CD4-positive, alpha-beta memory T cell (primary cell): ENCODE data around the gene RNF169. TPM values are rescaled to one million over a fixed set of nuclear protein-coding genes. Genes with fewer than 3 reads are reported as not detected.
A peak's percentile ranks its signal among the peaks of the same experiment; 100 is the strongest.

Experiments used
- CTCF ChIA-PET: fragments of 350-600 bp; sonication (Branson Sonifier 250); formaldehyde crosslinking; loops from one replicate; lab custom pipeline; 2021; ENCODE audit warnings: inconsistent platforms; ENCODE audit not compliant: partially characterized antibody; lab: Charles Lee
- POLR2A ChIA-PET: fragments of 350-600 bp; sonication (Branson Sonifier 250); formaldehyde crosslinking; loops from one replicate; lab custom pipeline; 2021; ENCODE audit not compliant: partially characterized antibody; lab: Charles Lee
- DNase-seq, 5 donors: peaks; one replicate each; pipeline versions ENCODE4 v3.0.0 to v3.0.0-alpha.2; 2020 to 2022; ENCODE audit warnings: mixed read lengths in 1 of 5
- H3K27ac ChIP-seq: one replicate; pipeline ENCODE4 v1.7.0; 2013; ENCODE audit warnings: low read depth, low read length
- H3K27me3 ChIP-seq: 2 replicates; pipeline ENCODE4 v1.7.0; 2013; ENCODE audit warnings: mild to moderate bottlenecking, low read length, moderate library complexity; ENCODE audit not compliant: insufficient read depth
- H3K36me3 ChIP-seq: 2 replicates; pipeline ENCODE4 v1.7.0; 2013; ENCODE audit warnings: mild to moderate bottlenecking, low read length, moderate library complexity; ENCODE audit not compliant: insufficient read depth
- H3K4me1 ChIP-seq: 2 replicates; pipeline ENCODE4 v1.7.0; 2013; ENCODE audit warnings: mild to moderate bottlenecking, low read length, moderate library complexity; ENCODE audit not compliant: insufficient read depth
- H3K4me3 ChIP-seq, 2 donors: one replicate each; pipeline ENCODE4 v1.7.0; 2013; ENCODE audit warnings: low read length in 2 of 2, mild to moderate bottlenecking in 1 of 2
- H3K9me3 ChIP-seq, 2 donors: one replicate each; pipeline ENCODE4 v1.7.0; 2013; ENCODE audit warnings: low read length in 2 of 2, control low read depth in 1 of 2; ENCODE audit not compliant: control insufficient read depth in 1 of 2
- H3K27ac Mint-ChIP-seq, 7 donors: one replicate each; pipeline ENCODE4 v1.8.0; 2020 to 2021; ENCODE audit warnings: mixed read lengths in 7 of 7, mild to moderate bottlenecking in 6 of 7, inconsistent platforms in 3 of 7, moderate library complexity in 3 of 7
- H3K27me3 Mint-ChIP-seq, 2 donors: one replicate each; pipeline ENCODE4 v1.8.0; 2020 to 2021; ENCODE audit warnings: mixed read lengths in 2 of 2
- H3K36me3 Mint-ChIP-seq, 2 donors: one replicate each; pipeline ENCODE4 v1.8.0; 2020 to 2021; ENCODE audit warnings: mixed read lengths in 2 of 2, inconsistent platforms in 1 of 2, mild to moderate bottlenecking in 1 of 2
- H3K4me1 Mint-ChIP-seq, 4 donors: one replicate each; pipeline ENCODE4 v1.8.0; 2020 to 2021; ENCODE audit warnings: mixed read lengths in 4 of 4, mild to moderate bottlenecking in 1 of 4
- H3K4me3 Mint-ChIP-seq, 8 donors: one replicate each; pipeline ENCODE4 v1.8.0; 2020 to 2021; ENCODE audit warnings: mixed read lengths in 8 of 8, mild to moderate bottlenecking in 7 of 8, moderate library complexity in 6 of 8, inconsistent platforms in 3 of 8
- H3K9me3 Mint-ChIP-seq, 8 donors: one replicate each; pipeline ENCODE4 v1.8.0; 2020 to 2021; ENCODE audit warnings: mixed read lengths in 8 of 8, mild to moderate bottlenecking in 5 of 8, inconsistent platforms in 3 of 8, moderate library complexity in 1 of 8
- intact Hi-C: fragments of 100-400 bp; cut with micrococcal nuclease; formaldehyde crosslinking; loops from one replicate; pipeline ENCODE4 v1.15.1; 2023
- polyA plus RNA-seq, 2 donors: library from polyadenylated mRNA; unstranded; fragments of 300-500 nt; fragmentation: Illumina TruSeq; gene quantifications; one replicate each; pipeline ENCODE4 v1.2.3, GENCODE V29; 2021
- total RNA-seq, 2 experiments: library from RNA; stranded (reverse); gene quantifications; one replicate each; pipeline ENCODE4 v1.2.3, GENCODE V29; 2021

Gene RNF169
- total and polyA plus RNA-seq, 4 experiments from 2014 or later: 0.13 to 25.0 (median 13.2) TPM

DNA sequence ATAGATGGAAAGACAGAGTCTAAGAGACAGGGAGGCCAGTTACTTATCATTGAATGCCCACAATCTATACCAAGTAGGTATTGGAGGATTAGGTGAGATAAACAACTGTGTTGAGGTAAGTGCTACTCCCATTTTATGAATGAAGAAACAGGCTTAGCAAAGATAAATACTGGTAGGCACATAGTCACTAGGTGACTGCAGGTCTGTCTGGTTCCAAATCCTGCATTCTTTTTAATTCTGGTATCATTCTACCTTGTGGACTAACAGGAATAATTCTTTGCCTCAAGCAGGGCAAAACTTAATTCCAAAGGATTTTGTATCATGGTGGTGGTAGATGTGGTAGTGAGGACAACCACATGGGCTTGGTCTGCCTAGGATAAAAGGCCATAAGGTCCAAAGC, 28.4 kb downstream of the RNF169 start:
- no peaks in the 10 kb centered on the region for H3K9me3 ChIP-seq
- no peak overlapping the region for H3K4me3 ChIP-seq
- Mint-ChIP-seq H3K4me3 (no peak overlapping the region), H3K4me1 (peaks cover 24 to 49% (median 32%) of the 10 kb centered on the region in 4 donors), H3K36me3 (peaks cover 2 to 10% of the 10 kb centered on the region in 2 donors), H3K27me3 (no peaks in the 10 kb centered on the region), H3K9me3 (peaks cover 0 to 2% (median 0%) of the 10 kb centered on the region in 8 donors), H3K27ac (peak overlapping the region in 1 of 7 donors; percentile 62)
- no peak for DNase-seq
- H3K27ac ChIP-seq: no peak overlapping the region
- ChIA-PET POLR2A (no interaction called here), CTCF (interaction anchor here (1.2 kb wide), 1 partner anchor 37 kb away, joined by 4 read pairs; no protein-coding TSS in a partner anchor)
- no peaks in the 10 kb centered on the region for H3K36me3 ChIP-seq
- no peaks in the 10 kb centered on the region for H3K27me3 ChIP-seq
- peaks cover 40% of the 10 kb centered on the region for H3K4me1 ChIP-seq
- intact Hi-C loops: no loop called here

DNA sequence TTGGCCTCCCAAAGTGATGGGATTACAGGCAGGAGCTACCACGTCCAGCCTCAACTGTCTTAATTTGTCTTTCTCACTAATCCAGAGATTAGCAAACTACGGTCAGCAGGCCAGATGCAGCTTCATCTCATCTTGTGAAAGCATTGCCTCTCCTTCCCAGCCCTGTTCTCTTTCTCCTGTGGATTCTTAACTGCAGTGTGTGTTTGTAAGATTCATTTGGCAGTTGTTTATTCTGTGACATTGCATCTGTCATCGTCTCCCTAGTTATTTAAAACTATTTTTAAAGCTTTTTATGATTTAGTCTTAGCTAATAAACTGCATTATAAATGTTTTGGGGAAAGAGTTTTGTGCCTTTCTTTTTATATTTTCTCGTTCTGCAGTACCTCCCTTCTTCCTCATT, 29.2 kb downstream of the RNF169 start:
- POLR2A ChIA-PET: no interaction called here
- Histone ChIP-seq H3K4me3 (no peak overlapping the region), H3K27ac (no peak overlapping the region), H3K36me3 (no peaks in the 10 kb centered on the region), H3K4me1 (peaks cover 48% of the 10 kb centered on the region), H3K9me3 (no peaks in the 10 kb centered on the region), H3K27me3 (no peaks in the 10 kb centered on the region)
- H3K27me3 Mint-ChIP-seq: no peaks in the 10 kb centered on the region
- no peak overlapping the region for H3K27ac Mint-ChIP-seq
- peaks cover 25 to 49% (median 31%) of the 10 kb centered on the region in 4 donors for H3K4me1 Mint-ChIP-seq
- DNase-seq: no peak
- peaks cover 2 to 10% of the 10 kb centered on the region in 2 donors for H3K36me3 Mint-ChIP-seq
- peaks cover 0 to 2% (median 0%) of the 10 kb centered on the region in 8 donors for H3K9me3 Mint-ChIP-seq
- intact Hi-C loops: no loop called here
- CTCF ChIA-PET: interaction anchor here (1.2 kb wide), 1 partner anchor 38 kb away, joined by 4 read pairs; no protein-coding TSS in a partner anchor
- no peak overlapping the region for H3K4me3 Mint-ChIP-seq

DNA sequence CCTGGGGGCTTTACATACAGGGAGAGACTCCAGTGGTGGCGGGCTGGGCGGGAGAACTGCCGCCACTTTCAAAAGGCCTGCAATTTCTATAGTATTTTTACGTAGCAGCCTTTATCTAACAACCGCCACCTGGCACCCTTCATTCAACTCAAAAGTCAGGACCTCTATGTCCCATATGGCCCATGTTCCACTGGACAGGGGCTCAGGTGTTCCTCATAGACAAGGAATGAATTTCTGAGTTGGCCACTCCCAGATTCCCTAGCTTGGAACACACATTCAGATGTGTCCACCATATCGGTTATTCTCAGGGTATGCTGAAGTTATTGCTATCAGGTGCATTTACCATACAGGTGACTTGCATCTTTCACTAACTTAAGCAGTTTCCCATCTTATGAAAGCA, 29.9 kb downstream of the RNF169 start:
- ChIA-PET CTCF (interaction anchor here (1.2 to 1.3 kb wide), 2 partner anchors 22 to 39 kb away, joined by 3 to 4 read pairs; no protein-coding TSS in a partner anchor), POLR2A (no interaction called here)
- no peaks in the 10 kb centered on the region for H3K36me3 ChIP-seq
- no peak overlapping the region for H3K27ac ChIP-seq
- Mint-ChIP-seq H3K9me3 (peaks cover 0 to 2% (median 0%) of the 10 kb centered on the region in 8 donors), H3K4me3 (no peak overlapping the region), H3K27ac (no peak overlapping the region), H3K27me3 (no peaks in the 10 kb centered on the region), H3K4me1 (peaks cover 24 to 46% (median 31%) of the 10 kb centered on the region in 4 donors), H3K36me3 (peaks cover 2 to 10% of the 10 kb centered on the region in 2 donors)
- H3K9me3 ChIP-seq: no peaks in the 10 kb centered on the region
- no peak for DNase-seq
- peaks cover 48% of the 10 kb centered on the region for H3K4me1 ChIP-seq
- H3K27me3 ChIP-seq: no peaks in the 10 kb centered on the region
- H3K4me3 ChIP-seq: no peak overlapping the region
- intact Hi-C loops: no loop called here

DNA sequence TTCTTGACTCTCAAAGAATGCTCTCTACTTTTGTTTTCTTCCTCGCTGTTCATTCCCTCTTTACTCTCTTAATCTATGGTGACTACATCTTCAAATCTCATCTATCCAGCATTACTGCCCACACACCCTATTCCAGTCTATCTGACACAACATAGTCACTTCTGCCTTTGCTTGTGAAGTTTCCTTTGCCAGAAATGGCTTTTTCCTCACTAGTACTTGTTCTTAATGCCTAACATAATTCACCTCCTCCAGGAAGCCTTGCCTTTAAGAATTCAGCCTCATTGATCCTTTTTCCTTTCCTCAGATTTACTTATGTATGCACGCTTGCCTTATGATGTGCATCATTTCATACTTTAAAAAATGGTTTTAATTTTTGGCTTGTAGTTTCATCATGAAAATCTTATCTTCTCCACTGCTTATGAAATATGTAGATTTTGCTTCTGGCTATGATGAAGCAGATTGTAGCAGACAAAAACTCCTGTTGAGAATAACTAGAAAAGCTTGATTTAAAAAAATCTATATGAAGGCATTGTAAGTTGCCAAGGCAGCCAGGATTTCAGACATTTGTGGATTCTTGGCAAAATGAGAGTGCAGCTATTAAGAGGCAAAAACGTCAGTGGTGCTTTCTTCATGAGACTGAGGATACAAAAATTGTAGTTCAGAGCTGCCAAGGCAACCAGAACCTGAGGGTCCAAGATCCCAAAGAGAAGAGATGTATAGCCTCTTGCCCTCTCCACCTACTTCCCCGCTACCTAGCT, 31.8 kb downstream of the RNF169 start:
- H3K27me3 Mint-ChIP-seq: no peaks in the 10 kb centered on the region
- intact Hi-C loops: no loop called here
- DNase-seq: no peak
- peaks cover 0 to 2% (median 0%) of the 10 kb centered on the region in 8 donors for H3K9me3 Mint-ChIP-seq
- Histone ChIP-seq H3K36me3 (no peaks in the 10 kb centered on the region), H3K9me3 (no peaks in the 10 kb centered on the region), H3K27ac (no peak overlapping the region), H3K4me3 (no peak overlapping the region), H3K4me1 (peaks cover 60% of the 10 kb centered on the region), H3K27me3 (no peaks in the 10 kb centered on the region)
- H3K4me1 Mint-ChIP-seq: peaks cover 13 to 38% (median 34%) of the 10 kb centered on the region in 4 donors
- ChIA-PET POLR2A (no interaction called here), CTCF (no interaction called here)
- peaks cover 1 to 5% of the 10 kb centered on the region in 2 donors for H3K36me3 Mint-ChIP-seq
- H3K27ac Mint-ChIP-seq: no peak overlapping the region
- H3K4me3 Mint-ChIP-seq: no peak overlapping the region

DNA sequence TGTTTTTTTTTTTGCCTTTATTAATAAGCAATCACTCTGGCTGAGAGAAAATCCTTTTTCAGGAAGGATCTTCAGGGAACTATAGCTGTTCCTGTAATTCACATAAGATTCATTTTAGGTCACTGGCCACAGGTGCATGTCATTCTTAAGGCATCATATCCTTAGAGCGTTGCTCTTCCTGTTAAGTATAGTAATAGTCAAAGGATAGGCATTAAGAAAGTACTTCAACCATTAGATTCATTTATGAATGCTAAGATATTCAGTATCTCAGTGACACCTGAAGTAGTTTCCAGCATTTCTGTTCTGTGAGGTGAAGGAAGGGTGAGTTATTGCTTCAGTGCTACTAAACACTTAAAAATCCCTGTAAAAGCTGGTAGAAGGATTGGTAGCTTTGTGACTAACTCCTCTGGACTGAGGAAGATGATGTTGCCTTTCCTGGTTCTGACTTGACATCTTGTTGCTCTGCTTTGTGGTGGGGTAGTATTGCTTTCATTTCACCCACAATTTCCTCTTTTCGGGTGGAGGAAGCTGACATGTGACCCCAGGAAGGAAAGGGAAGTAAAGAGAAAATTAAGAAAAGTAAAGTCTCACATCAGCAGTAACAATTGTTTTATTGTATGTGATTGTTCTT, 34.7 kb downstream of the RNF169 start:
- DNase-seq: peak; percentile 52 to 65 (median 62)
- Mint-ChIP-seq H3K36me3 (peaks cover 0 to 4% of the 10 kb centered on the region in 2 donors), H3K27me3 (no peaks in the 10 kb centered on the region), H3K4me3 (peak overlapping the region; percentile 41 to 82 (median 68)), H3K4me1 (peaks cover 0 to 26% (median 20%) of the 10 kb centered on the region in 4 donors), H3K27ac (peak overlapping the region; percentile 17 to 85 (median 50)), H3K9me3 (no peaks in the 10 kb centered on the region)
- Histone ChIP-seq H3K27ac (peak overlapping the region; percentile 7), H3K27me3 (no peaks in the 10 kb centered on the region), H3K4me3 (peak overlapping the region in 1 of 2 donors; percentile 16), H3K4me1 (peaks cover 60% of the 10 kb centered on the region), H3K36me3 (no peaks in the 10 kb centered on the region), H3K9me3 (no peaks in the 10 kb centered on the region)
- intact Hi-C loops: no loop called here
- CTCF ChIA-PET: no interaction called here
- POLR2A ChIA-PET: interaction anchor here (0.6 to 1.1 kb wide), 2 partner anchors 10 to 1262 kb away, joined by 3 read pairs; no protein-coding TSS in a partner anchor

DNA sequence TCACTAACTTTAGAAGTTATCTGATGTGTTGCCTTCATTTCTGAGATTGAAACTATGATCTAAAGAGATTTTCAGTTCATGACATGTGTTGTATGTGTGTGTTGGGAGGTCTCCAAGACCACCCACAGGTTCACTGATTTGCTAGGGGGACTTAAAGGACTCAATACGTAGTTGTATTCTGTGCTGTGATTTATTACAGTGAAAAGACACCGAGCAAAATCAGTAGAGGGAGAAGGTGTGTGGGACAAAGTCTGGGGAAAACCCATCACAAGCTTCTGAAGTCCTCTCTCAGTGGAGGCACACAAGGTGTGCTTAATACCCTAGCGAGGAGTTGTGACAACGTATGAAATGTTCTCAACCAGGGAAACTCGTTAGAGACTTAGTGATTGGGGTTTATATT, 35.6 kb downstream of the RNF169 start:
- Mint-ChIP-seq H3K4me1 (peaks cover 0 to 24% (median 15%) of the 10 kb centered on the region in 4 donors), H3K27me3 (no peaks in the 10 kb centered on the region), H3K27ac (peak overlapping the region in 4 of 7 donors; percentile 5 to 66 (median 48)), H3K4me3 (peak overlapping the region in 6 of 8 donors; percentile 19 to 60 (median 32)), H3K36me3 (peaks cover 0 to 5% of the 10 kb centered on the region in 2 donors), H3K9me3 (no peaks in the 10 kb centered on the region)
- intact Hi-C loops: no loop called here
- no peaks in the 10 kb centered on the region for H3K9me3 ChIP-seq
- no peak for DNase-seq
- ChIA-PET POLR2A (interaction anchor here (1.1 kb wide), 1 partner anchor 11 kb away, joined by 3 read pairs; no protein-coding TSS in a partner anchor), CTCF (interaction anchor here (0.5 kb wide), 1 partner anchor 792 kb away, joined by 3 read pairs; no protein-coding TSS in a partner anchor)
- H3K4me3 ChIP-seq: no peak overlapping the region
- H3K4me1 ChIP-seq: peaks cover 52% of the 10 kb centered on the region
- no peaks in the 10 kb centered on the region for H3K27me3 ChIP-seq
- H3K27ac ChIP-seq: no peak overlapping the region
- no peaks in the 10 kb centered on the region for H3K36me3 ChIP-seq

DNA sequence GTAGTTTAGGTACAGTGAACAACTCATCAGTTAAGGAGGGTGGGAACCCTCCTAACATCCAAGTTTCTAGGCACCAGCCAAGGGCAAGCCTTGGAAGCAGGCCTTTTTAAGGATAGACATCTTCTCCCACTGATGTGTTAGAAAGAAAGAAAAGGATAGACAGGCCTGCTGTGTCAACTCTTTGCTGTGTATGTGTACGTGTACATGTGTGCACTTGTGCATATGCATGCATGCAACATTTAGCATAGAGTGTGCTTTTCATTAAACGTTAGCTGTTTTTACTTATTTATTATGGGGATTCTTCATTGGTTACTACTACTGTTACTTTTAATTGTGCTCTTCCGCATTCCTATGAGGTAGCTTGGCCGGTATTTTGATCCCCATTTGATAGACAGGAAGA, 36.1 kb downstream of the RNF169 start:
- Mint-ChIP-seq H3K9me3 (no peaks in the 10 kb centered on the region), H3K36me3 (peaks cover 5 to 10% of the 10 kb centered on the region in 2 donors), H3K4me3 (peak overlapping the region in 3 of 8 donors; percentile 26 to 37 (median 32)), H3K27me3 (no peaks in the 10 kb centered on the region), H3K4me1 (peaks cover 0 to 23% (median 13%) of the 10 kb centered on the region in 4 donors), H3K27ac (peak overlapping the region in 3 of 7 donors; percentile 3 to 66 (median 57))
- H3K9me3 ChIP-seq: no peaks in the 10 kb centered on the region
- intact Hi-C loops: no loop called here
- no peak overlapping the region for H3K4me3 ChIP-seq
- CTCF ChIA-PET: interaction anchor here (0.5 kb wide), 1 partner anchor 792 kb away, joined by 3 read pairs; no protein-coding TSS in a partner anchor
- H3K27ac ChIP-seq: no peak overlapping the region
- peaks cover 49% of the 10 kb centered on the region for H3K4me1 ChIP-seq
- peaks cover 2% of the 10 kb centered on the region for H3K36me3 ChIP-seq
- DNase-seq: no peak
- H3K27me3 ChIP-seq: no peaks in the 10 kb centered on the region
- POLR2A ChIA-PET: no interaction called here
